ENCODE measurements around the gene FGFR3. TPM values are rescaled to one million over a fixed set of nuclear protein-coding genes. Genes with fewer than 3 reads are reported as not detected.

Gene FGFR3
- polyA plus RNA-seq, 1 donor from 2014 or later: 0.48 TPM

DNA sequence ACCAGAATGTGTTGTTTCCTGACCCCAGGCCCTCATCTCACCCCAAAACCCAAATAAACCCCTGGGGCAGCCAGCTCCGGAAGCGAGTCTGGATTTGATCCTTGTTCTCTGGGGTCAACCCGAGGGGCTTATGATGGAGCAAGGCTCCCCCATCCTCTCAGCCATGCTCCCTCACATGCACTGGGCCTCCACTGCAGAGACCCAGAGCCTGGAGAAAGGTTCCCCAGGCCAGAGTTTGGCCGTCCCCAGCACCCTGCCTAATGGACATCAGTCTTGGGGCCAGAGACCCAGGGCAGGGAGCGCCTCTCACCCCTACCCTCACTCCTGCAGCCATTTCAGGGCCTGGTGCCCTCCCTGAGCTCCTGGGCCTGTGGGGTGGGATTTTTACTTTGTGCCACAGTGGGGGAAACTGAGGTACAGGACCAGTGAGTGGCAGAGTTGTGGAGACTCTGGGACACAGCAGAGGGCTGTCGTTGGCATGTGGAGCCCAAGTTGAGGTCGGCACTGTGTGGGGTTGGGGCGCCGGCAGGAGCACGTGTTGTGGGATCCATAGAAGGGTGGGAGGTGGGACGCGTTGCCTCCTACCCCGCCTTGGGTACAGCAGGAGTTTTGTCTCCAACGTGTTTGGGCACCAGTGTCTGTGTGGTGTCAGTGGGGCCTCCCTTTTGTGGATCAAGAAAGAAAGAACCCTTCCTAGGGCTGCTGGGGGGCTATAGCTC, 3.6 kb downstream of the FGFR3 start:
- H3K36me3 ChIP-seq (ENCODE audit: insufficient read depth, low read length): no peaks in the 10 kb centered on the region
- H3K79me2 ChIP-seq (replicated peaks; ENCODE audit: insufficient read depth, low read length): no peaks in the 10 kb centered on the region
- TF ChIP-seq SMC3 (conservative IDR thresholded peaks at IDR 0.05; ENCODE audit: poor library complexity): no peak
- no peak for TF ChIP-seq EP300 (conservative IDR thresholded peaks at IDR 0.05; ENCODE audit: poor library complexity, severe bottlenecking)
- no peak for TF ChIP-seq POLR2AphosphoS5 (IDR thresholded peaks at IDR 0.05)
- no peaks in the 10 kb centered on the region for H3K9me2 ChIP-seq (ENCODE audit: insufficient read depth, low read length)
- no peak overlapping the region for H2AFZ ChIP-seq (ENCODE audit: low read depth, low read length)
- peaks cover 46% of the 10 kb centered on the region for H3K27me3 ChIP-seq (ENCODE audit: insufficient read depth, low read depth, low read length)
- H3K9me3 ChIP-seq (ENCODE audit: low read length): no peaks in the 10 kb centered on the region
- H3K9ac ChIP-seq (ENCODE audit: low read length): no peak overlapping the region
- H4K20me1 ChIP-seq (ENCODE audit: insufficient read depth): no peaks in the 10 kb centered on the region
- no peak overlapping the region for H3K27ac ChIP-seq (ENCODE audit: low read length)
- no peak overlapping the region for H3K4me2 ChIP-seq (ENCODE audit: low read length)
- H3K4me3 ChIP-seq (ENCODE audit: low read length): no peak overlapping the region
- H3F3A ChIP-seq (ENCODE audit: insufficient read depth, low read length, poor library complexity, severe bottlenecking): no peaks in the 10 kb centered on the region

DNA sequence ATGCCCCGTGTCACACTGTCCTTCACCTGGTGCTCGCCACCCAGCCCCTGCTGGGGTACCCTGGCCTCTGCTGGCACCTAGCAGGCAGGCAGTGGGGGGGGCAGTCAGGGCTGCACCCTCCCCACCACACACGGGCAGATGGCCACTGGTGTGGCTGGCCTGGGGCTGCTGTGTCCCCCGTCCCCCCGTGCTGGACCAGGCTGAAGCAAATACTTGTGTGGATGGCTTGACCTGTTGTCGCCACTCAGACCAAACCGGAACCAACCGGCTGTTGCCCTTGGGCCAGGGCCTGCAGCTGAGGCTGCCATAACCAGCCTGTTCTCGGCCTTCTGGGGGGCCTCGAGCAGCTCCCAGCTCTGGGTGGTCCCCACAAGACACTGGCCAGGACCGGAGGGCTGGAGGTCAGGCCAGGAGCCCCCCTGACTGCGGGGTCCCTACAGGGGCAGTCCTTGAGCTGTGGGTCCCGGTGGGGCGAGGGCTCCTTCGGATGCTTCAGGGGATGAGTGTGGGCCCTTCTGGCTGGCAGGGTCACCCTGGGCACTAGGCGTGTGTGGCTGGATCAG, 4.3 kb downstream of the FGFR3 start:
- Histone ChIP-seq H3K36me3 (ENCODE audit: insufficient read depth, low read length) (no peaks in the 10 kb centered on the region), H3K27ac (ENCODE audit: low read length) (no peak overlapping the region), H3K9me2 (ENCODE audit: insufficient read depth, low read length) (no peaks in the 10 kb centered on the region), H3K9ac (ENCODE audit: low read length) (no peak overlapping the region), H3K4me3 (ENCODE audit: low read length) (no peak overlapping the region), H3F3A (ENCODE audit: insufficient read depth, low read length, poor library complexity, severe bottlenecking) (no peaks in the 10 kb centered on the region), H3K79me2 (replicated peaks; ENCODE audit: insufficient read depth, low read length) (no peaks in the 10 kb centered on the region), H2AFZ (ENCODE audit: low read depth, low read length) (no peak overlapping the region), H3K4me2 (ENCODE audit: low read length) (no peak overlapping the region), H3K27me3 (ENCODE audit: insufficient read depth, low read depth, low read length) (peaks cover 39% of the 10 kb centered on the region), H3K9me3 (ENCODE audit: low read length) (no peaks in the 10 kb centered on the region), H4K20me1 (ENCODE audit: insufficient read depth) (no peaks in the 10 kb centered on the region)
- TF ChIP-seq TAF1 (IDR thresholded peaks at IDR 0.05; ENCODE audit: low read depth) (no peak), POLR2AphosphoS5 (IDR thresholded peaks at IDR 0.05) (no peak), EZH2 (IDR thresholded peaks at IDR 0.05; ENCODE audit: borderline replicate concordance, insufficient read depth, low read length, poor library complexity, severe bottlenecking) (no peak), MXI1 (conservative IDR thresholded peaks at IDR 0.05; ENCODE audit: poor library complexity, severe bottlenecking) (no peak), EP300 (conservative IDR thresholded peaks at IDR 0.05; ENCODE audit: poor library complexity, severe bottlenecking) (no peak), SMC3 (conservative IDR thresholded peaks at IDR 0.05; ENCODE audit: poor library complexity) (no peak), RAD21 (conservative IDR thresholded peaks at IDR 0.05) (no peak)
- TF ChIP-seq, protein P1, sequence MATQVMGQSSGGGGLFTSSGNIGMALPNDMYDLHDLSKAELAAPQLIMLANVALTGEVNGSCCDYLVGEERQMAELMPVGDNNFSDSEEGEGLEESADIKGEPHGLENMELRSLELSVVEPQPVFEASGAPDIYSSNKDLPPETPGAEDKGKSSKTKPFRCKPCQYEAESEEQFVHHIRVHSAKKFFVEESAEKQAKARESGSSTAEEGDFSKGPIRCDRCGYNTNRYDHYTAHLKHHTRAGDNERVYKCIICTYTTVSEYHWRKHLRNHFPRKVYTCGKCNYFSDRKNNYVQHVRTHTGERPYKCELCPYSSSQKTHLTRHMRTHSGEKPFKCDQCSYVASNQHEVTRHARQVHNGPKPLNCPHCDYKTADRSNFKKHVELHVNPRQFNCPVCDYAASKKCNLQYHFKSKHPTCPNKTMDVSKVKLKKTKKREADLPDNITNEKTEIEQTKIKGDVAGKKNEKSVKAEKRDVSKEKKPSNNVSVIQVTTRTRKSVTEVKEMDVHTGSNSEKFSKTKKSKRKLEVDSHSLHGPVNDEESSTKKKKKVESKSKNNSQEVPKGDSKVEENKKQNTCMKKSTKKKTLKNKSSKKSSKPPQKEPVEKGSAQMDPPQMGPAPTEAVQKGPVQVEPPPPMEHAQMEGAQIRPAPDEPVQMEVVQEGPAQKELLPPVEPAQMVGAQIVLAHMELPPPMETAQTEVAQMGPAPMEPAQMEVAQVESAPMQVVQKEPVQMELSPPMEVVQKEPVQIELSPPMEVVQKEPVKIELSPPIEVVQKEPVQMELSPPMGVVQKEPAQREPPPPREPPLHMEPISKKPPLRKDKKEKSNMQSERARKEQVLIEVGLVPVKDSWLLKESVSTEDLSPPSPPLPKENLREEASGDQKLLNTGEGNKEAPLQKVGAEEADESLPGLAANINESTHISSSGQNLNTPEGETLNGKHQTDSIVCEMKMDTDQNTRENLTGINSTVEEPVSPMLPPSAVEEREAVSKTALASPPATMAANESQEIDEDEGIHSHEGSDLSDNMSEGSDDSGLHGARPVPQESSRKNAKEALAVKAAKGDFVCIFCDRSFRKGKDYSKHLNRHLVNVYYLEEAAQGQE (IDR thresholded peaks at IDR 0.05; ENCODE audit: borderline replicate concordance): no peak
- TF ChIP-seq, protein P2, sequence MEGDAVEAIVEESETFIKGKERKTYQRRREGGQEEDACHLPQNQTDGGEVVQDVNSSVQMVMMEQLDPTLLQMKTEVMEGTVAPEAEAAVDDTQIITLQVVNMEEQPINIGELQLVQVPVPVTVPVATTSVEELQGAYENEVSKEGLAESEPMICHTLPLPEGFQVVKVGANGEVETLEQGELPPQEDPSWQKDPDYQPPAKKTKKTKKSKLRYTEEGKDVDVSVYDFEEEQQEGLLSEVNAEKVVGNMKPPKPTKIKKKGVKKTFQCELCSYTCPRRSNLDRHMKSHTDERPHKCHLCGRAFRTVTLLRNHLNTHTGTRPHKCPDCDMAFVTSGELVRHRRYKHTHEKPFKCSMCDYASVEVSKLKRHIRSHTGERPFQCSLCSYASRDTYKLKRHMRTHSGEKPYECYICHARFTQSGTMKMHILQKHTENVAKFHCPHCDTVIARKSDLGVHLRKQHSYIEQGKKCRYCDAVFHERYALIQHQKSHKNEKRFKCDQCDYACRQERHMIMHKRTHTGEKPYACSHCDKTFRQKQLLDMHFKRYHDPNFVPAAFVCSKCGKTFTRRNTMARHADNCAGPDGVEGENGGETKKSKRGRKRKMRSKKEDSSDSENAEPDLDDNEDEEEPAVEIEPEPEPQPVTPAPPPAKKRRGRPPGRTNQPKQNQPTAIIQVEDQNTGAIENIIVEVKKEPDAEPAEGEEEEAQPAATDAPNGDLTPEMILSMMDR (IDR thresholded peaks at IDR 0.05; ENCODE audit: poor library complexity, severe bottlenecking): no peak
